ENCODE measurements around the gene SEMA3A.
"Not testable (repeated sequence)": the region's sequence is repeated elsewhere in the genome, so short reads cannot be mapped to it uniquely, and the experiment has no call there.

Gene SEMA3A

GRCh38 chr7:84216472-84216871 lies 21.9 kb upstream of the SEMA3A start:
- Histone ChIP-seq H3K27ac (replicated peaks) (no peak overlapping the region), H3K4me3 (replicated peaks; ENCODE audit: insufficient read depth, low read length) (no peak overlapping the region), H3K27me3 (ENCODE audit: insufficient read depth, poor library complexity, severe bottlenecking) (no peaks in the 10 kb centered on the region)
- TF ChIP-seq POLR2AphosphoS5 (IDR thresholded peaks at IDR 0.05; ENCODE audit: low read depth), result no peak
- DNase-seq (ENCODE audit: low read depth in 1 of 2, low spot score in 1 of 2), result no peak

GRCh38 chr7:84214757-84215156 lies 20.2 kb upstream of the SEMA3A start:
- not testable (repeated sequence) for H3K27ac ChIP-seq (replicated peaks); H3K4me3 ChIP-seq (replicated peaks; ENCODE audit: insufficient read depth, low read length); H3K27me3 ChIP-seq (ENCODE audit: insufficient read depth, poor library complexity, severe bottlenecking); DNase-seq (ENCODE audit: low read depth in 1 of 2, low spot score in 1 of 2)

GRCh38 chr7:84210301-84210700 lies 15.7 kb upstream of the SEMA3A start:
- no peak for DNase-seq (ENCODE audit: low read depth in 1 of 2, low spot score in 1 of 2)
- no peak overlapping the region for H3K4me3 ChIP-seq (replicated peaks; ENCODE audit: insufficient read depth, low read length)
- no peaks in the 10 kb centered on the region for H3K27me3 ChIP-seq (ENCODE audit: insufficient read depth, poor library complexity, severe bottlenecking)
- no peak overlapping the region for H3K27ac ChIP-seq (replicated peaks)
- TF ChIP-seq CTCF (IDR thresholded peaks at IDR 0.05; ENCODE audit: insufficient read depth, low read length) (no peak), REST (IDR thresholded peaks at IDR 0.05; ENCODE audit: insufficient replicate concordance, low read depth) (no peak)

GRCh38 chr7:84209006-84209405 lies 14.4 kb upstream of the SEMA3A start:
- no peak for DNase-seq (ENCODE audit: low read depth in 1 of 2, low spot score in 1 of 2)
- H3K27me3 ChIP-seq (ENCODE audit: insufficient read depth, poor library complexity, severe bottlenecking), result no peaks in the 10 kb centered on the region
- H3K27ac ChIP-seq (replicated peaks), result no peak overlapping the region
- no peak overlapping the region for H3K4me3 ChIP-seq (replicated peaks; ENCODE audit: insufficient read depth, low read length)
- TF ChIP-seq REST (IDR thresholded peaks at IDR 0.05; ENCODE audit: insufficient replicate concordance, low read depth) (no peak), SPI1 (IDR thresholded peaks at IDR 0.05; ENCODE audit: borderline replicate concordance, low read depth) (no peak), POLR2AphosphoS5 (IDR thresholded peaks at IDR 0.05; ENCODE audit: low read depth) (no peak), GABPA (IDR thresholded peaks at IDR 0.05; ENCODE audit: low read depth) (no peak), CTCF (IDR thresholded peaks at IDR 0.05; ENCODE audit: insufficient read depth, low read length) (no peak)

- no peak for DNase-seq (ENCODE audit: low read depth in 1 of 2, low spot score in 1 of 2)
- Histone ChIP-seq H3K27me3 (ENCODE audit: insufficient read depth, poor library complexity, severe bottlenecking) (no peaks in the 10 kb centered on the region), H3K4me3 (replicated peaks; ENCODE audit: insufficient read depth, low read length) (no peak overlapping the region), H3K27ac (replicated peaks) (no peak overlapping the region)
- TF ChIP-seq REST (IDR thresholded peaks at IDR 0.05; ENCODE audit: insufficient replicate concordance, low read depth) (no peak), SPI1 (IDR thresholded peaks at IDR 0.05; ENCODE audit: borderline replicate concordance, low read depth) (no peak), GABPA (IDR thresholded peaks at IDR 0.05; ENCODE audit: low read depth) (no peak), CTCF (IDR thresholded peaks at IDR 0.05; ENCODE audit: insufficient read depth, low read length) (no peak), POLR2AphosphoS5 (IDR thresholded peaks at IDR 0.05; ENCODE audit: low read depth) (no peak)
Measured at GRCh38 chr7:84207615-84208014, 13.0 kb upstream of the SEMA3A start.
